ENCODE data around the gene MALRD1.
A peak's percentile ranks its signal among the peaks of the same experiment; 100 is the strongest.
"Not testable (repeated sequence)": the region's sequence is repeated elsewhere in the genome, so short reads cannot be mapped to it uniquely, and the experiment has no call there.

Gene MALRD1

GRCh38 chr10:19499291-19499770 is 450.7 kb downstream of the MALRD1 start:
- POLR2A ChIA-PET, result no interaction called here
- DNase-seq (ENCODE audit: extremely low spot score), result no peak
- 0 out of 2 replicates have a peak, but pooled peaks have one; percentile 19 for TF ChIP-seq ZNF384 (IDR thresholded peaks at IDR 0.05)
- no peak for TF ChIP-seq FOXM1 (IDR thresholded peaks at IDR 0.05; ENCODE audit: borderline replicate concordance)
- no peak for TF ChIP-seq FOXK2 (IDR thresholded peaks at IDR 0.05)
- TF ChIP-seq PKNOX1 (IDR thresholded peaks at IDR 0.05), result no peak
- no peak for TF ChIP-seq FOXA1 (IDR thresholded peaks at IDR 0.05)
- CTCF ChIA-PET, result interaction anchor here (0.6 to 0.7 kb wide), 2 partner anchors 14 to 739 kb away, joined by 3 to 4 read pairs; no protein-coding TSS in a partner anchor

- TF ChIP-seq FOXK2 (IDR thresholded peaks at IDR 0.05), result no peak
- no peak for TF ChIP-seq BHLHE40 (IDR thresholded peaks at IDR 0.05; ENCODE audit: borderline replicate concordance)
- no peak for TF ChIP-seq SP1 (IDR thresholded peaks at IDR 0.05)
- no peak for TF ChIP-seq FOXA1 (IDR thresholded peaks at IDR 0.05)
- no peak for TF ChIP-seq NFRKB (IDR thresholded peaks at IDR 0.05)
- TF ChIP-seq PKNOX1 (IDR thresholded peaks at IDR 0.05), result no peak
- no peak for TF ChIP-seq SUZ12 (IDR thresholded peaks at IDR 0.05)
- no peak for TF ChIP-seq L3MBTL2 (conservative IDR thresholded peaks at IDR 0.05)
- no peak for TF ChIP-seq ELF4 (IDR thresholded peaks at IDR 0.05)
- no peak for DNase-seq (ENCODE audit: extremely low spot score)
- POLR2A ChIA-PET, result no interaction called here
- CTCF ChIA-PET, result no interaction called here
Observed at GRCh38 chr10:19500959-19501358, 452.4 kb downstream of the MALRD1 start.

GRCh38 chr10:19505320-19506312 is 457.0 kb downstream of the MALRD1 start:
- DNase-seq (ENCODE audit: extremely low spot score), result no peak
- TF ChIP-seq SUZ12 (IDR thresholded peaks at IDR 0.05), result no peak
- no peak for TF ChIP-seq LEF1 (IDR thresholded peaks at IDR 0.05; ENCODE audit: borderline replicate concordance)
- no peak for TF ChIP-seq FOXK2 (IDR thresholded peaks at IDR 0.05)
- TF ChIP-seq ZNF384 (IDR thresholded peaks at IDR 0.05), result no peak
- TF ChIP-seq PKNOX1 (IDR thresholded peaks at IDR 0.05), result no peak
- TF ChIP-seq ARNT (IDR thresholded peaks at IDR 0.05), result no peak
- ChIA-PET POLR2A (no interaction called here), CTCF (no interaction called here)

GRCh38 chr10:19510005-19510732 is 461.6 kb downstream of the MALRD1 start:
- POLR2A ChIA-PET, CTCF ChIA-PET: not testable (repeated sequence)

GRCh38 chr10:19518109-19518508 is 469.5 kb downstream of the MALRD1 start:
- CTCF ChIA-PET, result no interaction called here
- no peak for DNase-seq (ENCODE audit: extremely low spot score)
- POLR2A ChIA-PET, result no interaction called here
- no peak for TF ChIP-seq BHLHE40 (IDR thresholded peaks at IDR 0.05; ENCODE audit: borderline replicate concordance)
- TF ChIP-seq PKNOX1 (IDR thresholded peaks at IDR 0.05), result no peak
- TF ChIP-seq TARDBP (IDR thresholded peaks at IDR 0.05), result no peak
- TF ChIP-seq CTBP1 (IDR thresholded peaks at IDR 0.05; ENCODE audit: borderline replicate concordance), result no peak
- no peak for TF ChIP-seq LEF1 (IDR thresholded peaks at IDR 0.05; ENCODE audit: borderline replicate concordance)
- no peak for TF ChIP-seq ZNF384 (IDR thresholded peaks at IDR 0.05)
- no peak for TF ChIP-seq SUZ12 (IDR thresholded peaks at IDR 0.05)
- no peak for TF ChIP-seq ELF4 (IDR thresholded peaks at IDR 0.05)
- no peak for TF ChIP-seq HDGF (IDR thresholded peaks at IDR 0.05; ENCODE audit: borderline replicate concordance)
- TF ChIP-seq FOXA1 (IDR thresholded peaks at IDR 0.05), result no peak
- TF ChIP-seq NFRKB (IDR thresholded peaks at IDR 0.05), result no peak

More at GRCh38 chr10:19510005-19510732, 461.6 kb downstream of the MALRD1 start:
- not testable (repeated sequence) for DNase-seq (ENCODE audit: extremely low spot score)

GRCh38 chr10:19518632-19519031 is 470.0 kb downstream of the MALRD1 start:
- ChIA-PET POLR2A (no interaction called here), CTCF (no interaction called here)
- no peak for DNase-seq (ENCODE audit: extremely low spot score)
- TF ChIP-seq FOXM1 (IDR thresholded peaks at IDR 0.05; ENCODE audit: borderline replicate concordance) (no peak), LEF1 (IDR thresholded peaks at IDR 0.05; ENCODE audit: borderline replicate concordance) (no peak), ARNT (IDR thresholded peaks at IDR 0.05) (no peak), PKNOX1 (IDR thresholded peaks at IDR 0.05) (no peak), NFRKB (IDR thresholded peaks at IDR 0.05) (no peak), FOXA1 (IDR thresholded peaks at IDR 0.05) (no peak), FOXK2 (IDR thresholded peaks at IDR 0.05) (no peak), BHLHE40 (IDR thresholded peaks at IDR 0.05; ENCODE audit: borderline replicate concordance) (no peak), SP1 (IDR thresholded peaks at IDR 0.05) (no peak), ZNF384 (IDR thresholded peaks at IDR 0.05) (no peak), CTBP1 (IDR thresholded peaks at IDR 0.05; ENCODE audit: borderline replicate concordance) (no peak), L3MBTL2 (conservative IDR thresholded peaks at IDR 0.05) (no peak), TARDBP (IDR thresholded peaks at IDR 0.05) (no peak)

All from HEK293T (cell line).